ENCODE measurements around the gene ZC3H18. TPM values are rescaled to one million over a fixed set of nuclear protein-coding genes. Genes with fewer than 3 reads are reported as not detected.

Gene ZC3H18
- total and polyA plus RNA-seq, 2 donors from 2014 or later, result 11.4 to 38.2 TPM

DNA sequence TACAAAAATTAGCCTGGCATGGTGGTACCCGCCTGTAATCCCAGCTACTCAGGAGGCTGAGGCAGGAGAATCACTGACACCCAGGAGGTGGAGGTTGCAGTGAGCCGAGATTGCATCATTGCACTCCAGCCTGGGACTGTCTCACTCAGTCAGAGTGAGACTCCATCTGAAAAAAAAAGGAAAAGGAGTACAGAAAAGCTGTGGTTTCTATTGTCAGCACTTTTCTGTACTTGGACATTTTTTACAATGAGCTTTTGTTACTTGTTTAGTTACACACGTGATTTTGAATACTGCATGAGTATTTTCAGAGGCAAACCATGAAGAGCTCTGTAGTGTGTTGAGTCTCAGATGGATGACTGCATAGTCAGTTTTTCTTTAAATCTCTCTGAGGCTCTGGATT is 26.3 kb downstream of the ZC3H18 start:
- Histone ChIP-seq H3K9ac (ENCODE audit: low read length in 3 of 3) (no peak overlapping the region), H3K4me1 (ENCODE audit: control insufficient read depth in 2 of 3, insufficient read depth in 2 of 3, low read depth in 1 of 3, low read length in 3 of 3) (peaks cover 0 to 3% (median 0%) of the 10 kb centered on the region in 3 donors), H3K4me3 (ENCODE audit: low read length in 3 of 3) (no peak overlapping the region), H3K27me3 (ENCODE audit: control insufficient read depth, insufficient read depth, low read length) (no peaks in the 10 kb centered on the region), H3K36me3 (ENCODE audit: control insufficient read depth in 2 of 3, insufficient read depth in 3 of 3, low read length in 3 of 3) (peaks cover 3 to 20% (median 18%) of the 10 kb centered on the region in 3 donors), H3K9me3 (ENCODE audit: control insufficient read depth in 2 of 3, insufficient read depth in 1 of 3, low read length in 3 of 3) (no peaks in the 10 kb centered on the region), H3K27ac (ENCODE audit: low read depth in 2 of 2, low read length in 2 of 2) (no peak overlapping the region)
- DNase-seq (no peak), FAIRE-seq (no peak)
- intact Hi-C loops (cut with DNase I), result no loop called here
- TF ChIP-seq, protein P1, sequence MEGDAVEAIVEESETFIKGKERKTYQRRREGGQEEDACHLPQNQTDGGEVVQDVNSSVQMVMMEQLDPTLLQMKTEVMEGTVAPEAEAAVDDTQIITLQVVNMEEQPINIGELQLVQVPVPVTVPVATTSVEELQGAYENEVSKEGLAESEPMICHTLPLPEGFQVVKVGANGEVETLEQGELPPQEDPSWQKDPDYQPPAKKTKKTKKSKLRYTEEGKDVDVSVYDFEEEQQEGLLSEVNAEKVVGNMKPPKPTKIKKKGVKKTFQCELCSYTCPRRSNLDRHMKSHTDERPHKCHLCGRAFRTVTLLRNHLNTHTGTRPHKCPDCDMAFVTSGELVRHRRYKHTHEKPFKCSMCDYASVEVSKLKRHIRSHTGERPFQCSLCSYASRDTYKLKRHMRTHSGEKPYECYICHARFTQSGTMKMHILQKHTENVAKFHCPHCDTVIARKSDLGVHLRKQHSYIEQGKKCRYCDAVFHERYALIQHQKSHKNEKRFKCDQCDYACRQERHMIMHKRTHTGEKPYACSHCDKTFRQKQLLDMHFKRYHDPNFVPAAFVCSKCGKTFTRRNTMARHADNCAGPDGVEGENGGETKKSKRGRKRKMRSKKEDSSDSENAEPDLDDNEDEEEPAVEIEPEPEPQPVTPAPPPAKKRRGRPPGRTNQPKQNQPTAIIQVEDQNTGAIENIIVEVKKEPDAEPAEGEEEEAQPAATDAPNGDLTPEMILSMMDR (IDR thresholded peaks at IDR 0.05; ENCODE audit: borderline replicate concordance, extremely low read depth, insufficient read depth), result no peak

DNA sequence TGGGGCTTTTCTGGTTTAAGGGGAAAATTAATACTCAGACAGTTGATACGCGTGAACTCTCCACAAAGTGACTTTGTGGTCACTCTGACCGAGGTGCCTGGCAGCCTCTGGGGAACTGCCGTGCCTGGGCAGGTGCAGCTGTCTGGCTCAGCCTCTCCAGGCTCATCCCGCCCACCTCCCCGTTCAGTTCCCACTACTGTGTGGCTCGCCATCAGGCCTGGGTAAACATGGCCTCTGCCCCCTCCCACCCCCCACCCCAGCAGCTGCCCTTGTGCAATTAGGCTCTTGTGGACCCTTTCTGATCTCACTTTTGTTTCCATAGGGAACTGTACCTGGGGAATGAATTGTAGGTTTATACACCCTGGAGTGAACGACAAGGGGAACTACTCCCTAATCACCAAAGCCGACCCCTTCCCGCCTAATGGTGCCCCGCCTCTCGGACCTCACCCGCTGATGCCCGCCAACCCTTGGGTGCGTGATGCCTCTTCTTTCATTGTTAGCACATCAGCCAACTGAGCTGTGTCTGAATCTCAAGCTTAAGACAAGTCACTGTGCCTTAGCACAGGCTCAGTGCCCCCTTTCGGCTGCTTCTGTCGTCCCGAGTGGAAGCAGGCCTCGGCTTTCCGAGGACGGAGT is 27.8 kb downstream of the ZC3H18 start:
- Histone ChIP-seq H3K27me3 (ENCODE audit: control insufficient read depth, insufficient read depth, low read length) (no peaks in the 10 kb centered on the region), H3K36me3 (ENCODE audit: control insufficient read depth in 2 of 3, insufficient read depth in 3 of 3, low read length in 3 of 3) (peaks cover 3 to 27% (median 20%) of the 10 kb centered on the region in 3 donors), H3K4me1 (ENCODE audit: control insufficient read depth in 2 of 3, insufficient read depth in 2 of 3, low read depth in 1 of 3, low read length in 3 of 3) (peaks cover 0 to 3% (median 0%) of the 10 kb centered on the region in 3 donors), H3K4me3 (ENCODE audit: low read length in 3 of 3) (no peak overlapping the region), H3K27ac (ENCODE audit: low read depth in 2 of 2, low read length in 2 of 2) (no peak overlapping the region), H3K9me3 (ENCODE audit: control insufficient read depth in 2 of 3, insufficient read depth in 1 of 3, low read length in 3 of 3) (no peaks in the 10 kb centered on the region), H3K9ac (ENCODE audit: low read length in 3 of 3) (no peak overlapping the region)
- intact Hi-C loops (cut with DNase I), result no loop called here
- FAIRE-seq, result no peak
- TF ChIP-seq, protein P1 (IDR thresholded peaks at IDR 0.05; ENCODE audit: borderline replicate concordance, extremely low read depth, insufficient read depth), result no peak
- no peak for DNase-seq

DNA sequence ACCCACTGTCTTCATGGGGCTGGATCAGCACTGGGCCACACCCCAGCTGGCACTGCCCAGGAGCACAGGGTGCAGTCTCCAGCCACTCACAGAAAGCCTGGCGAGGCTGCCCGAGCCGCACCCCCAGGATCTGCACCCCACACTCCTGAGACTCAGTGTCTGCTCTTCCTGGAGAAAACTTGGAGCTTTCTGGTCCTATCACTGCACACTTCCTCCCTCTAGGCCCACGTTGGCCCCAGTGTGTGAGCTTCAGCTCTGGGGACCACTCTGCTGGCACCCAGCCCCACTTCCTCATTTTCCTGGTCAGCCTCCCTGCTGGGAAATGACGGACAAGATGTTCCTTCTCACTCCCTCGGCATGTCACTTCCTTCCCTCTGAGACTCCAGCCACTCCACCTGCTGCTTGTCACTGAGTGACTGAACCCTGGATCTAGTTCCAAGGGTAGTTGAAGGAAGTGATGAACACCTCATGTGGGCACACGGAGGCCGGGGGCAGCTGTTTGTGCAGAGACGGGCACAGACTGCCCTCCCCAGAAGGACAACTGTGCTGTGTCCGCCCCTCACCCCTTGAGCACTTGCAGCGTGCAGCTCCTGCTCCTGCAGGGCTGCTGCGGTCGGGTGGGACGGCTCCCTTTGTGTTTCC is 29.0 kb downstream of the ZC3H18 start:
- Histone ChIP-seq H3K4me3 (ENCODE audit: low read length in 3 of 3) (no peak overlapping the region), H3K4me1 (ENCODE audit: control insufficient read depth in 2 of 3, insufficient read depth in 2 of 3, low read depth in 1 of 3, low read length in 3 of 3) (peaks cover 0 to 3% (median 0%) of the 10 kb centered on the region in 3 donors), H3K9ac (ENCODE audit: low read length in 3 of 3) (no peak overlapping the region), H3K9me3 (ENCODE audit: control insufficient read depth in 2 of 3, insufficient read depth in 1 of 3, low read length in 3 of 3) (no peaks in the 10 kb centered on the region), H3K27ac (ENCODE audit: low read depth in 2 of 2, low read length in 2 of 2) (peak overlapping the region in 1 of 2 donors; percentile 24), H3K36me3 (ENCODE audit: control insufficient read depth in 2 of 3, insufficient read depth in 3 of 3, low read length in 3 of 3) (peaks cover 3 to 22% (median 20%) of the 10 kb centered on the region in 3 donors), H3K27me3 (ENCODE audit: control insufficient read depth, insufficient read depth, low read length) (no peaks in the 10 kb centered on the region)
- DNase-seq, result peak in 2 of 5 donors; percentile 44 to 87
- TF ChIP-seq, protein P1 (IDR thresholded peaks at IDR 0.05; ENCODE audit: borderline replicate concordance, extremely low read depth, insufficient read depth), result no peak
- no peak for FAIRE-seq
- intact Hi-C loops (cut with DNase I), result no loop called here

All from kidney (tissue), 14 donors.